GM12892 (cell line): Measurements from ENCODE around the gene RAD51.

Source experiments
- POLR2A ChIP-seq: IDR thresholded peaks from 2 replicates; pipeline ENCODE4 v1.6.1; 2011; ENCODE audit warnings: low read depth, low read length, control low read depth
- TAF1 ChIP-seq: IDR thresholded peaks from 2 replicates; pipeline ENCODE4 v1.6.1; 2011; ENCODE audit warnings: low read depth, mild to moderate bottlenecking, control low read depth, low read length, borderline replicate concordance

GRCh38 chr15:40696228-40696627 lies 1.3 kb downstream of the RAD51 start:
- TF ChIP-seq POLR2A: no peak
- no peak for TF ChIP-seq TAF1
